Activated CD4-positive, alpha-beta T cell treated with anti-CD3 and anti-CD28 coated beads, Interleukin-2, amount 10 ng/mL, durations not matched to agents 24 days and 14 days (primary cell): ENCODE data around the gene EBF3. TPM values are rescaled to one million over a fixed set of nuclear protein-coding genes. Genes with fewer than 3 reads are reported as not detected.

Experiments
- DNase-seq: peaks from one replicate; pipeline ENCODE4 v3.0.0; 2022
- H3K27ac Mint-ChIP-seq: one replicate; pipeline ENCODE4 v1.8.0; 2022; ENCODE audit warnings: mild to moderate bottlenecking, mixed read lengths
- H3K27me3 Mint-ChIP-seq: one replicate; pipeline ENCODE4 v1.8.0; 2022; ENCODE audit warnings: mixed read lengths
- H3K36me3 Mint-ChIP-seq: one replicate; pipeline ENCODE4 v1.8.0; 2022; ENCODE audit warnings: low read depth, mild to moderate bottlenecking, mixed read lengths
- H3K4me1 Mint-ChIP-seq: one replicate; pipeline ENCODE4 v1.8.0; 2021; ENCODE audit warnings: mixed read lengths
- H3K4me3 Mint-ChIP-seq: one replicate; pipeline ENCODE4 v1.8.0; 2022; ENCODE audit warnings: mild to moderate bottlenecking, moderate library complexity, mixed read lengths
- H3K9me3 Mint-ChIP-seq: one replicate; pipeline ENCODE4 v1.8.0; 2021; ENCODE audit warnings: mixed read lengths
- intact Hi-C: fragments of 100-400 bp; cut with micrococcal nuclease; formaldehyde crosslinking; loops from one replicate; pipeline ENCODE4 v1.15.1; 2023
- total RNA-seq: library from RNA; stranded (reverse); gene quantifications from 2 replicates; pipeline ENCODE4 v1.2.3, GENCODE V29; 2022

The EBF3 gene
- total RNA-seq, 1 donor from 2014 or later = not detected

DNA sequence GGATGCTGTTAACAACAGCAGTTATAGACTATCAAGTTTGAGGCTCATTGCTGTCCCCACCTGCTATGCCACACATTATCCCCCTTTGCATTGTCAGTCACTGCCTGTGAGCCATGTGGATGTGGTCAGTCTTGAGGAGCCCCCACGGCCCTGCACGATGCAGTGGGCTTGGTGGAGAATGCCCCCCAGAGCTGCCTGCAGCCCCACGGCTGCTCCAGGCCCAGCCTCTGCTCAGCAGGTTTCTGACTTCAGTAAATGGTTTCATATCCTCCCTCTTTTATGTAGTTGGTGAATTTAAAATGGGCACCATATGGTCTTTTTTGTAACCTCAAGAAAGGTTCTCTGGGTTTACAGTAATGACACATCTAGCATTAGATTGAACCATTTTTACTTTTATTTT is 164.1 kb downstream of the EBF3 start:
- Mint-ChIP-seq H3K27me3 (no peaks in the 10 kb centered on the region), H3K36me3 (no peaks in the 10 kb centered on the region), H3K4me1 (no peaks in the 10 kb centered on the region), H3K9me3 (peaks cover 4% of the 10 kb centered on the region), H3K4me3 (no peak overlapping the region), H3K27ac (no peak overlapping the region)
- intact Hi-C loops = no loop called here
- DNase-seq = no peak

DNA sequence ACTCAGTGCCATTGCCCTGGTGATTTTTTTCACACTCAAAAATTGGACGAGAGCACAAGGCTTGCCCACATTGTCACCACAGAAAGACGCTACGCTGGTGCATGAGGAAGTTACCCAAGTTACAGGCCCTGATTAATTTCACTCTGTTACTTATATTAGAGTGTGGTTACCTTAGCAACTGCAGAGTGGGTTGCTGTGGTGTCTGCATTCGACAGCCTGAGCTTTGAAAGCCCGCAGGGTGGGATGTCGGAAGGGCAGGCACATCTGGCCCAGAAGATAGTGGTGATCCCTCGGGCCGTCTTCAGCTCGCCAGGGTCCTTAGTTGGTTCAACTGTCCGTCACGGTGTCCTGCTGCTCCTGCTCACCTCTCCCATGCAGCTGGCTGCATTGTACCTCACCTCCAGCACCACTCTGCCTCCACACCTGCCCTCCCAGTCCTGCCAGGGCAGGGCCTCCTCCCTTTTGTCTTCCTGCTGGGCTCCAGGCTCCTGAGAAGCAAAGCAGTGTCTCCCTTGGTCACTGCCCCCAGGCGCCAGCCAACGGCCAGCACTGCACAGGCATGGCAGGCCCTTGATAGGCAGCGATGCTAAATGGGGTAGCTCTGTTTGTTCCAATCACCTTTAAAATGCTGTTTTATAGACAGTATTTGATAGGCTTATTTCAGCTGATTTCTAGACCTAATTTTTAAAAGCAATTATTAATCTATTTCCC is 167.2 kb downstream of the EBF3 start:
- Mint-ChIP-seq H3K9me3 (no peaks in the 10 kb centered on the region), H3K4me3 (no peak overlapping the region), H3K27me3 (no peaks in the 10 kb centered on the region), H3K27ac (no peak overlapping the region), H3K36me3 (no peaks in the 10 kb centered on the region), H3K4me1 (no peaks in the 10 kb centered on the region)
- intact Hi-C loops = no loop called here
- no peak for DNase-seq

DNA sequence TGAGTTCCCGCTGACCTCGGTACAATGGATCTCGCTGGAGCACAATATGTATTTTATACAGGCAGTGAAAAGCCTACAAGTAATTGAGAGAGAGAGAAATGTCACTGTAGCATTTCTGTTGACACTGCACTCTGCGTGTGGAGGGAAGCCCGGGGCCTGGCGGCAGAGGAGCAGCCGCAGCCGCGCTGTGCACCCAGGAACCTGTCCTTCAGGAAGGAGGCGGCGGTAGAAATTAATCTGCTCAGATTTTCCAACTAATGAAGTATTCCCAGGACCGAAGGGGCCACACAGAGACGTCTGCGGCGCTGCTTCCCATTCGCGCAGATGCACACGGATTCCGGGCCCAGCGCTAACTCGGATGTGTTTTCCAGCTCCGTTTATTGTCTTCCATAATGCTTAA is 170.1 kb downstream of the EBF3 start:
- no peak overlapping the region for H3K27ac Mint-ChIP-seq
- no peaks in the 10 kb centered on the region for H3K27me3 Mint-ChIP-seq
- DNase-seq = no peak
- no peaks in the 10 kb centered on the region for H3K4me1 Mint-ChIP-seq
- intact Hi-C loops = no loop called here
- H3K9me3 Mint-ChIP-seq = peaks cover 5% of the 10 kb centered on the region
- H3K4me3 Mint-ChIP-seq = no peak overlapping the region
- H3K36me3 Mint-ChIP-seq = no peaks in the 10 kb centered on the region

DNA sequence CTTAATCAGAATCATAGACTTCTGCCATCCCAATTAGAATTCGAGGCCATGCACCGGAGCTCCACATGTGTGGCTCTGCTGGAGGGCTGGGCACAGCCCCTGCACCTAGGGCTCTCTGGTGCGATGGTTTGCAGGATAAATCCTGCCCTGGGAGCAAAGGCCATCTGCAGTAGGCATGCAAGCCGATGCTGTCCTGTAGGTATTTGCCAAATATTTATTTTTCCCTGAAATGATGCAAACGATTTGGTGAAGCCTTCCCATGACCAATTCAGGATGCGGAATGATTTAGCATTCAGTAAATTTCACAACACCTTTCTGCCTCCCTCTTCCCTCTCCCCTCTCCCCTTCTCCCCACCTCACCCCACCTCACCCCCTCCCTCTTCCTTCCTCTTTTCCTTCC is 170.6 kb downstream of the EBF3 start:
- Mint-ChIP-seq H3K27ac (no peak overlapping the region), H3K9me3 (peaks cover 5% of the 10 kb centered on the region), H3K4me1 (no peaks in the 10 kb centered on the region), H3K36me3 (no peaks in the 10 kb centered on the region), H3K4me3 (no peak overlapping the region), H3K27me3 (no peaks in the 10 kb centered on the region)
- no peak for DNase-seq
- intact Hi-C loops = no loop called here

DNA sequence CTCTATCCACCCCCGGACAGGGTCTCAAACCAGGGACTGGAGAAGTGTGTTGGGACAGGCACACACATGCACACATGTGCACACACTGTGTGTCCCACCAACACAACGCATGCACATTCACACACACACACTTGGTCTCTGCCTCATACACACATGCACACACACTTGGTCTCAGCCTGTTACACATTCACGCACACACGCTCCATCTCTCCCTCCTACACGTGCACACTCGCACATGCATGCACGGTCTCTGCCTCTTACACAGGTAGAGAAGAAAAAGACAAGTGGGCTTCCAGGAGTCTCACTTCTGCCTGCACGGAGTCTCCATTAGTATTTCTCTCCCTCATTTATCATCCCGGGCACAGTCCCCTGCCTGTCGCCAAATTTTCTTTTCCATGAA is 171.2 kb downstream of the EBF3 start:
- intact Hi-C loops = no loop called here
- no peaks in the 10 kb centered on the region for H3K4me1 Mint-ChIP-seq
- peaks cover 5% of the 10 kb centered on the region for H3K9me3 Mint-ChIP-seq
- DNase-seq = no peak
- H3K36me3 Mint-ChIP-seq = no peaks in the 10 kb centered on the region
- H3K27ac Mint-ChIP-seq = no peak overlapping the region
- H3K4me3 Mint-ChIP-seq = no peak overlapping the region
- no peaks in the 10 kb centered on the region for H3K27me3 Mint-ChIP-seq

GRCh38 chr10:129792141-129792540 is 171.9 kb downstream of the EBF3 start:
- Mint-ChIP-seq H3K4me3 (no peak overlapping the region), H3K9me3 (peaks cover 9% of the 10 kb centered on the region), H3K27ac (no peak overlapping the region), H3K36me3 (no peaks in the 10 kb centered on the region), H3K27me3 (no peaks in the 10 kb centered on the region), H3K4me1 (no peaks in the 10 kb centered on the region)
- DNase-seq = no peak
- intact Hi-C loops = no loop called here

DNA sequence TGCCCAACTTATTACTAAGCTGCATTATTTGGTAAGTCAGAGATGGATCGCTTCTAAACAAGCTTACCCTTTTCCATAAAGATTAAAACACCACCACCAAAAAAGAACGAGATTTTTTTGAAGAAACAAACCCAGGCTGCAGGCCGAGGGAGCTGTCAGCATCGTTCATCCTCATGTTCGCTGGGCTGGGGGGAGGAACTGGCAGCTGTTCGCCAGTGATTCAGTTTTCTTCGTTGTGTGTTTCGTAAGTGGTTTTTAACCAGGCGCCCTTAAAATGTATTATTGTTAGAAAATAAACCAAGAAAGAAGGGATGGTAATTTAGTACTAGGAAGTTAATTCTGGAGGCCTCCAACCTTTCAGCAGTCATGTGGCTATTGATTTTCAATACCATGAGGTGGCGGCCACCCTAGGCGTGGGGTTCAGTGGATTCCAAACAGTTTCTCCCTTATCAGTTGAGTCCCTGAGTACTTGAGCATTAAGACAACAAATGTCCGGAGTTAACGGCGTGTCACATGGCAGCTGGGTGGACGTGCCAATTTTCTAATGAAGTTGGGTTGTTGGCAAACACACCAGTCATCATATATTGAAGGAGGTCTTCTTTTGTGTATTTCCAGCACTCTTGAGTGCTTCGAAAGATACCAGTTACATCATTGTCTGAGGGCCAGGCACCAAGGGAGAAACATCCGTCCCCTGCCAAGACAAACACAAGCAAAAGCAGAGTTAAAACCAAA is 173.2 kb downstream of the EBF3 start:
- H3K9me3 Mint-ChIP-seq = peaks cover 9% of the 10 kb centered on the region
- no peaks in the 10 kb centered on the region for H3K36me3 Mint-ChIP-seq
- intact Hi-C loops = no loop called here

GRCh38 chr10:129788215-129788614 is 175.9 kb downstream of the EBF3 start:
- Mint-ChIP-seq H3K27me3 (no peaks in the 10 kb centered on the region), H3K36me3 (no peaks in the 10 kb centered on the region), H3K4me3 (no peak overlapping the region), H3K9me3 (peaks cover 9% of the 10 kb centered on the region), H3K4me1 (no peaks in the 10 kb centered on the region), H3K27ac (no peak overlapping the region)
- intact Hi-C loops = no loop called here
- DNase-seq = no peak

More for the DNA sequence above, 173.2 kb downstream of the EBF3 start:
- DNase-seq = no peak
- H3K27me3 Mint-ChIP-seq = no peaks in the 10 kb centered on the region
- no peak overlapping the region for H3K4me3 Mint-ChIP-seq
- no peak overlapping the region for H3K27ac Mint-ChIP-seq
- no peaks in the 10 kb centered on the region for H3K4me1 Mint-ChIP-seq

DNA sequence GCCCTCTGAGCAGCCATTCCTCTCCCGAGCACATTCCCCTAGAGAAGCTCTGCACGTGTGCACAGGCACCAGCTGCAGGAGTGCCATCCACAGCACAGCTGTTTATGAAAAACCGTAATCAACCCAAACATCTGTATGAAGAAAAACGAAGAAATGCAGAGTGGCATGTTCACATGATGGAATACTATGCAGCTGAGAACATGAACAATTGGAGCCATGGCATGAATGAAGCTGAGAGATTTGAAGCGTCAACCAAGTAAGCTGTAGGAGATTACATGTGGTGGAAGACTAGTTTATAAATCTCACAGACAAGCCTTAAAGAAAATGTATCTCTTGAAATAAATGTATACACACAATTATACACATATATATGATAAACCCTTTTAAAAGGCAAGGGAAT is 176.5 kb downstream of the EBF3 start:
- peaks cover 9% of the 10 kb centered on the region for H3K9me3 Mint-ChIP-seq

GRCh38 chr10:129786216-129786615 is 177.9 kb downstream of the EBF3 start:
- Mint-ChIP-seq H3K27ac (no peak overlapping the region), H3K9me3 (peaks cover 8% of the 10 kb centered on the region), H3K27me3 (no peaks in the 10 kb centered on the region), H3K36me3 (no peaks in the 10 kb centered on the region), H3K4me1 (no peaks in the 10 kb centered on the region), H3K4me3 (no peak overlapping the region)
- intact Hi-C loops = no loop called here
- no peak for DNase-seq

More for the DNA sequence above, 176.5 kb downstream of the EBF3 start:
- H3K27ac Mint-ChIP-seq = no peak overlapping the region
- no peaks in the 10 kb centered on the region for H3K4me1 Mint-ChIP-seq
- intact Hi-C loops = no loop called here
- no peaks in the 10 kb centered on the region for H3K27me3 Mint-ChIP-seq
- H3K36me3 Mint-ChIP-seq = no peaks in the 10 kb centered on the region
- no peak overlapping the region for H3K4me3 Mint-ChIP-seq
- DNase-seq = no peak

- Mint-ChIP-seq H3K4me3 (no peak overlapping the region), H3K9me3 (peaks cover 4% of the 10 kb centered on the region), H3K27ac (no peak overlapping the region), H3K27me3 (no peaks in the 10 kb centered on the region), H3K36me3 (no peaks in the 10 kb centered on the region), H3K4me1 (no peaks in the 10 kb centered on the region)
- DNase-seq = no peak
- intact Hi-C loops = no loop called here
These were observed 178.5 kb downstream of the EBF3 start for GRCh38 chr10:129785536-129785981.

Other genes starting within 250 kb of the EBF3 start
- gene C10orf143, start 146.6 kb upstream of the EBF3 start, total RNA-seq = 2.5 and 3.0 TPM in 2 replicates
- 136 and 149 TPM in 2 replicates for gene GLRX3, start 172.1 kb upstream of the EBF3 start, total RNA-seq